KMS-11 (cell line): ENCODE data around the gene PSMG2.

ENCODE experiments used
- H2AFZ ChIP-seq: fragments of 200-600 bp; sonication (generic); 2 replicates; pipeline ENCODE4 v1.6.1; 2016; ENCODE audit warnings: antibody characterized with exemption, mixed run types, low read depth
- H3K27ac ChIP-seq: fragments of 200-600 bp; sonication (generic); 2 replicates; pipeline ENCODE4 v1.6.1; 2016; ENCODE audit warnings: mild to moderate bottlenecking, mixed run types
- H3K27me3 ChIP-seq: fragments of 200-600 bp; sonication (generic); 2 replicates; pipeline ENCODE4 v1.6.1; 2017; ENCODE audit warnings: mild to moderate bottlenecking, low read depth, mixed run types, moderate library complexity; ENCODE audit not compliant: insufficient read depth
- H3K36me3 ChIP-seq: fragments of 200-600 bp; sonication (generic); 2 replicates; pipeline ENCODE4 v1.6.1; 2017; ENCODE audit warnings: mild to moderate bottlenecking, mixed run types; ENCODE audit not compliant: insufficient read depth
- H3K4me1 ChIP-seq: fragments of 200-600 bp; sonication (generic); 2 replicates; pipeline ENCODE4 v1.6.1; 2016; ENCODE audit warnings: mild to moderate bottlenecking, low read depth, mixed run types; ENCODE audit not compliant: poor library complexity, severe bottlenecking
- H3K4me2 ChIP-seq: fragments of 200-600 bp; sonication (generic); 2 replicates; pipeline ENCODE4 v1.7.0; 2016; ENCODE audit warnings: mild to moderate bottlenecking, mixed run types
- H3K4me3 ChIP-seq: fragments of 200-600 bp; sonication (generic); IDR thresholded peaks from 2 replicates; pipeline ENCODE4 v1.6.1; 2017; ENCODE audit warnings: low read depth, low read length, mixed read lengths; ENCODE audit not compliant: insufficient read depth
- H3K79me2 ChIP-seq: fragments of 200-600 bp; sonication (generic); 2 replicates; pipeline ENCODE4 v1.6.1; 2016; ENCODE audit warnings: low read depth, mixed run types; ENCODE audit not compliant: insufficient read depth
- H3K9ac ChIP-seq: fragments of 200-600 bp; sonication (generic); 2 replicates; pipeline ENCODE4 v1.6.1; 2016; ENCODE audit warnings: mild to moderate bottlenecking, mixed run types
- H4K20me1 ChIP-seq: fragments of 200-600 bp; sonication (generic); 2 replicates; pipeline ENCODE4 v1.6.1; 2016; ENCODE audit warnings: mild to moderate bottlenecking, mixed run types; ENCODE audit not compliant: insufficient read depth
- TF ChIP-seq, protein P1 (sequence below): fragments of 200-600 bp; sonication (generic); conservative IDR thresholded peaks from 2 replicates; pipeline ENCODE4 v1.6.1; 2017; ENCODE audit warnings: low read depth, mild to moderate bottlenecking, antibody characterized with exemption, low read length, moderate library complexity, mixed read lengths

The PSMG2 gene

GRCh38 chr18:12748671-12749070 lies 45.8 kb downstream of the PSMG2 start:
- Histone ChIP-seq H3K27ac (no peak overlapping the region), H3K4me2 (peak overlapping the region; percentile 26; the same call in 1 of the 2 replicates), H3K27me3 (no peaks in the 10 kb centered on the region), H3K79me2 (no peaks in the 10 kb centered on the region), H3K4me1 (peaks cover 71% of the 10 kb centered on the region), H2AFZ (no peak overlapping the region), H3K4me3 (no peak overlapping the region), H4K20me1 (no peaks in the 10 kb centered on the region), H3K9ac (no peak overlapping the region), H3K36me3 (no peaks in the 10 kb centered on the region)
- TF ChIP-seq, protein P1, sequence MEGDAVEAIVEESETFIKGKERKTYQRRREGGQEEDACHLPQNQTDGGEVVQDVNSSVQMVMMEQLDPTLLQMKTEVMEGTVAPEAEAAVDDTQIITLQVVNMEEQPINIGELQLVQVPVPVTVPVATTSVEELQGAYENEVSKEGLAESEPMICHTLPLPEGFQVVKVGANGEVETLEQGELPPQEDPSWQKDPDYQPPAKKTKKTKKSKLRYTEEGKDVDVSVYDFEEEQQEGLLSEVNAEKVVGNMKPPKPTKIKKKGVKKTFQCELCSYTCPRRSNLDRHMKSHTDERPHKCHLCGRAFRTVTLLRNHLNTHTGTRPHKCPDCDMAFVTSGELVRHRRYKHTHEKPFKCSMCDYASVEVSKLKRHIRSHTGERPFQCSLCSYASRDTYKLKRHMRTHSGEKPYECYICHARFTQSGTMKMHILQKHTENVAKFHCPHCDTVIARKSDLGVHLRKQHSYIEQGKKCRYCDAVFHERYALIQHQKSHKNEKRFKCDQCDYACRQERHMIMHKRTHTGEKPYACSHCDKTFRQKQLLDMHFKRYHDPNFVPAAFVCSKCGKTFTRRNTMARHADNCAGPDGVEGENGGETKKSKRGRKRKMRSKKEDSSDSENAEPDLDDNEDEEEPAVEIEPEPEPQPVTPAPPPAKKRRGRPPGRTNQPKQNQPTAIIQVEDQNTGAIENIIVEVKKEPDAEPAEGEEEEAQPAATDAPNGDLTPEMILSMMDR = no peak

DNA sequence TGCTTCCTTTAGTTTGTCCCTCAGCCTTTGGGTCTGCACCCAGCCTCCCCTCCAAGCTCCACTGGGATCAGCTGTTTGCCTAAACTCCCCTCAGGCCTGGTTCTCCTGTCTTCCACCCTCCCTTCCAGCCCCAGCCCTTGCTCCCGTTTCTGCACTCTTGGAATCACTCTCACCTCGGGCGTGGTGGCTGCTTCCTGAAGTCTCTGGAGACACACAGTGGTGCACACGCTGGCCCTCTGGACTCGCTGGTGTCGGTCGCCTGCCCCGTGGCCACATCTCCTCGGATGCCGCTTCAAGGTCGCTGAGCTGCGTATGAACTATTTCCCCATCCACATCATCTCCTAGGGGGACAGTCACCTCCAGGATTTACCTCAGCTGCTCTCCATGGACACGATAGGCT lies 46.3 kb downstream of the PSMG2 start:
- peak overlapping the region; percentile 96 for H3K27ac ChIP-seq
- H4K20me1 ChIP-seq = no peaks in the 10 kb centered on the region
- no peaks in the 10 kb centered on the region for H3K79me2 ChIP-seq
- H3K9ac ChIP-seq = no peak overlapping the region
- H2AFZ ChIP-seq = no peak overlapping the region
- H3K4me1 ChIP-seq = peaks cover 69% of the 10 kb centered on the region
- no peaks in the 10 kb centered on the region for H3K27me3 ChIP-seq
- H3K36me3 ChIP-seq = no peaks in the 10 kb centered on the region
- H3K4me3 ChIP-seq = no peak overlapping the region
- TF ChIP-seq, protein P1 = no peak
- peak overlapping the region; percentile 89 for H3K4me2 ChIP-seq

- Histone ChIP-seq H3K4me2 (peak overlapping the region; percentile 89), H3K27ac (peak overlapping the region; percentile 96), H3K4me1 (peaks cover 64% of the 10 kb centered on the region), H2AFZ (peak overlapping the region; percentile 52), H3K79me2 (no peaks in the 10 kb centered on the region), H3K9ac (peak overlapping the region; percentile 61), H3K4me3 (no peak overlapping the region), H4K20me1 (no peaks in the 10 kb centered on the region), H3K27me3 (no peaks in the 10 kb centered on the region), H3K36me3 (no peaks in the 10 kb centered on the region)
- TF ChIP-seq, protein P1 = no peak
Measured at GRCh38 chr18:12750076-12750714, 47.4 kb downstream of the PSMG2 start.

GRCh38 chr18:12750715-12751502 lies 48.1 kb downstream of the PSMG2 start:
- Histone ChIP-seq H3K4me2 (peak overlapping the region; percentile 89), H3K79me2 (no peaks in the 10 kb centered on the region), H3K9ac (peak overlapping the region; percentile 61), H3K36me3 (no peaks in the 10 kb centered on the region), H3K4me1 (peaks cover 64% of the 10 kb centered on the region), H4K20me1 (no peaks in the 10 kb centered on the region), H3K4me3 (no peak overlapping the region), H2AFZ (peak overlapping the region; percentile 52), H3K27me3 (no peaks in the 10 kb centered on the region), H3K27ac (peak overlapping the region; percentile 96)
- TF ChIP-seq, protein P1 = no peak
